Measurements from ENCODE around the gene DLX1.
"Not testable (repeated sequence)": the region's sequence is repeated elsewhere in the genome, so short reads cannot be mapped to it uniquely, and the experiment has no call there.

The DLX1 gene

DNA sequence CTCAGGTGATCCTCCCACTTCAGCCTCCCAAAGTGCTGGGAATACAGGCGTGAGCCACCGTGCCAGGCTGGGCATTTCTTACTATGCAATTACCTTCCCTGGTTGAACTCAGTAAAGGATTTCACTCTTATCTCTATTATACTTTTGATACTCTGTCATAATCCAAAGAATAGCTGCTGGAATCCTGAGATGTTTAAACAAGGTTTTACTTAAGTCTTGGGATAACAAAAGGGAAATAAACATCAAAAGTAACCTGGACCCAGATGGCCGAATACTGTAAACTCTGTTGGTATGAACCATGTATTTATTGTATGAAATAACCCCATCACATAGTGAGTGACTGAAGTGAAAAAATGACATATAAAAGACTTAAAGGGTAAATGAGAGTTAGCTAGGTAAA, 29.3 kb downstream of the DLX1 start:
- no peak for DNase-seq (ENCODE audit: low read depth)

DNA sequence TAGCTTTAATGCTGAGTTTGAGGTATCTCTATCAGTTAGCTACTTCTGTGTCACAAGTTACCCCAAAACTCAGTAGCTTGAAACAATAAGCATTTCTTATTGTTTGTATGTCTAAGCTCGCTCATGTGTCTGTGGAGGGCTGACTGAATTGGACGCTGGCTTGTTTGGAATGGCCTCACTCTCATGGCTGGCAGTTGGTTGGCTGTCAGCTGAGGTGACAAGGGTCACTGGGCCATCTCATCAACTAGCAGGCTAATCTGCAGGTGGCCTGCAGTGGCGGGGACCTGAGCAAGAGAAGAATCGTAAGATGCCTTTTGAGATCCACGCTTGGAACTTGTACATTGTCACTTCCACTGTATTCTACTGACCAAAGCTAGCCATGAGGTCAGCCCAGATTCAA, 30.8 kb downstream of the DLX1 start:
- no peak for DNase-seq (ENCODE audit: low read depth)

DNA sequence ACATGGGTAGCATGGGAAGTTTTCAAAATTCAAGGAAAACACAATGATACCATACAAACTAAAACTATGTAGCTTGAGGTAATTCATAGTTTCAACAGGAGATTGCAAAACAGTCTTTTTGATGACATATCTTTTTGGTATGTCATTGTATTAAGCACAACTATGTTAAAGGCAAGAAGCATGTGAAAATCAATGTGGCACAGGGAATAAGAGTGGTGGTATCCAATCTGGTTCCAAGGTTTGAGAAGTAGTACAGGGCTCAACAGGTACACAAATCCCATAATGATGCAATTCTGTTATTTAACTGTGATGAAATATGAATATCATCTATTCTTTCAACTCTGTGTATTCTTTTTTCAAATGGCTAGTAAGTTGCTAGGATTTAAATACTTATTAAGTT, 33.8 kb downstream of the DLX1 start:
- DNase-seq (ENCODE audit: low read depth), result no peak

DNA sequence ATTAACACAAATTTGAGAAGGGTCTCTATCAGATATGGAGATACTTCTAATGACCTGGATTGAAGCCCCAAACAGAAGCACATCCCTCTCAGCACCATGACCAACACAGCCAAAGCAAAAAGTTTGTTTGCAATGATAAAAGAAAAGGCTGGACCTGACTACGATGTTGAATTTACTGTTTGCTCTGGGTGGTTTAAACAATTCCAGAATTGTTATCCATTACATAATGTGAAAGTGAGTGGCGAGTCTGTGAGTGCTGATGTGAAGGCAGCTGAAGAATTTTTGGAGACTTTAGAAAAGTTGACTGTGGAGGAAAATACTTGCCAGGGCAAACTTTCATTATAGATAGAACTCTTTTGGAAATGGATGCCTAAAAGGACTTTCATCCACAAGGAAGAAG, 34.8 kb downstream of the DLX1 start:
- DNase-seq (ENCODE audit: low read depth), result no peak

DNA sequence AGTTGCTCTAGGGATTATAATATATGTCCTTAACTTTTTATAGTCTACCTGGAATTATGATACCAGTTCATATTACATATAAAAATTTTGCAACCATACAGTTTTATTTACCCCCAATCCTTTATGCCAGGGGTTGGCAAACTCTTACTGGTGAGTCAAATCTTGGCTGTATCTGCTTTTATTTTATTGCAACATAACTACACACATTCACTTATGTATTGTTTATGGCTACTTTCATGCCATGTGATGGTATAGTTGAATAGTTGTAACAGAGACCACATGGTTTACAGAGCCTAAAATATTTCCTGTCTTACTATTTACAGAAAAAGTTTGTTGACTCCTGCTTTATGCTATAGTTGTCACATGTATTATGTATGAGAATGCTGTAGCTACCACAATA, 43.2 kb downstream of the DLX1 start:
- no peak for DNase-seq (ENCODE audit: low read depth)

DNA sequence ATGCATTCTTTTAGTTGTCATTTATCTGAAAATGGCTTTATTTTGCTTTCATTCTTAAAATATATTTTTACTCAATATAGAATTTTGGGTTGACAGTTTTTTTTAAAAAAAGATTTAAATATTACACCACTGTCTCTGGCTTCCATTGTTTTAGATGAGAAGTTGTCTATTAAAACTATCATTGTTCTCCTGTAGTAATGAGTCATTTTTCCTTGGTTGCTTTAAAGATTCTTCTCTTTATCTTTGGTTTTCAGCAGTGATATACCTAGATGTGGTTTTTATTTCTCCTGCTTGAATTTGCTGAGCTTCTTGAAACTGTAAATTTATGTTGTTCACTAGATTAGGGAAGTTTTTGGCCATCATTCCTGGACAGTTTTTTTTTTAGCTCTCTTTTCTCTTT, 44.1 kb downstream of the DLX1 start:
- no peak for DNase-seq (ENCODE audit: low read depth)

DNA sequence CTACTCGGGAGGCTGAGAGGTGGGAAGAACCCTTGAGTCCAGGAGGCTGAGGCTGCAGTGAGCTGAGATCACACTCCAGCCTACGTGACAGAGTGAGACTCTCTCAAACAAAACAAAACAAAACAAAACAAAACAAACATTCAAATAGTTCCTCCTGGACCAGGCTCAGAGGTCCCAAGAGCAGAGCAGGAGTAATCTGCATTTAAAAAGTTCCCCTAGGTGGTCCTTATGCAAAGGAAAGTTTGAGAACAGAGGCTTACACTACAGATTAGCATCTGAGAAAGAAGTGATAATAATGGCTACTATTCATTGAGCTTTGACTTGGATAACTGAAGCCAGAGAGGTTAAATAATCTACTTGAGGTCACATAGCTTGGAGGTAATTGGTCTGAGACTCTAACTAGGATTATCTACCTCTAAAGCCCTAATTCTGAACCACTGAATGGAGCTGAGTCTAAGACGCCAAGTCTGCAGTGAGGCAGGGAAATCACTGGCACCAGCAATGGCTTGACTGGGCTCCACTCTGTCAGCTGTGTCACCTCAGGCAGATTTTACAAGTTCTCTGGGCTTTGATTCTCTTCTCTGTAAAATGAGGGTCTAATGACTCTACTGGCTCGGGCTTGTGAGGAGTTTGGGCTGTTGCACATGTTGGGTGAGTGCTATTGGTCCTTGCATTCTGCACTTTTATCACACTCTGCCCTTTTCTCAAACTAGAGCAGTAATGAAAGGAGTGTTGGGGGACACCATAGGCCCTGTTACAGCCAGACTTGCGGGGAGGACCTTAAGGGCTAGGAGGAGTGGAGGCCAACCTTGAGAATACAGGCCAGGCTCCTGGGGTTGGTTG, 46.6 kb downstream of the DLX1 start:
- DNase-seq (ENCODE audit: low read depth), result no peak

DNA sequence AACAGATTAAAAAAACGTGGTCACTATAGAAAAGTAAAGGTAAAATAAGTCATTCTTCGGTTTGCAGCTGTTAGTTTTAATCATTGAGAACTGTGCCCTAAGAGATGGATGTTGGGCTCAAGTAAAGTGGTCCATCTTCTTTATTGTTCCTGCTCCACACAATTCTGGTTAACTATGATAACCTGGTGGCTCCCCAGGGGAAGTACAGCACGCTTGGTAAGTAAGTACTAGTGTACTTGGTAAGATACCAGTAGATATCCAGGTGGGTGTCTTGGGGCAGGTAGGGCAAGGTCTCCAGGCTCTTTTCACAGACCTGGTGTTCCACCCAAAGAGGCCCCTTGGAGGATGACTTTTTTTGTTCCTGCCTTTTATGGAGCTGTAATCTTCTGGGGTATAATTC, 49.0 kb downstream of the DLX1 start:
- DNase-seq (ENCODE audit: low read depth), result no peak

DNA sequence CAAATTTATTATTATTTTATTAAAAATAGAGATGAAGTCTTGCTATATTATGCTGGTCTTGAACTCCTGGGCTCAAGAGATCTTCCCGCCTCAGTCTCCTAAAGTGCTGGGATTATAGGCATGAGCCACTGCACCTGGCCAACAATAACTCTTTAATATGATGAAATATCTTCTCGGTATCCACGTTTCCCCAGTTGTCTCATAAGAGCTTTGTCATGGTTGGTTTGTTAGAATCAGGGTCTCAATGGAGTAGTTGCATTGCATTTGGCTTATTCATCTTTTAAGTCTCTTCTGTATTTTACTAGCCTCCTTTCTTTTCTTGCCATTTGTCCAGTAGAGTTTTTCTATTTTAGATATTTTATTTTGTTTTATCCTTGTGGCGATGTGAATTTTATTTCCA, 50.1 kb downstream of the DLX1 start:
- no peak for DNase-seq (ENCODE audit: low read depth)

DNA sequence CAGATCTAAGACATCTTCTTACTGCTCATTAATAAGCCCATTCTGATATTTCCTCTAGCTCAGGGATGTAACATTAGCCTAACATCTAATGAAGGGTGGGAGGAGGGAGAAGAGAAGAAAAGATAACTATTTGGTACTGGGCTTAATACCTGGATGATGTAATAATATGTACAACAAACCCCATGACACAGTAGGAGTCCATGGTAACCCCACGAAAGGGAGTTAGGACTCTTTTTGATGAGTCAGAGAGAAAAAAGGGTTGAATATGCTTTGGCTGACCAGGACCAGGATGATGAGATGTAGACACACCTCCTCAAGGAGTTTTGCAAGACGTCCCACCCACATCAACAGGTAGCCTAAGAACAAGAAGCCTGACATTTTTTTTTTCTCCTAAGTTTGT, 51.8 kb downstream of the DLX1 start:
- DNase-seq (ENCODE audit: low read depth), result no peak

DNA sequence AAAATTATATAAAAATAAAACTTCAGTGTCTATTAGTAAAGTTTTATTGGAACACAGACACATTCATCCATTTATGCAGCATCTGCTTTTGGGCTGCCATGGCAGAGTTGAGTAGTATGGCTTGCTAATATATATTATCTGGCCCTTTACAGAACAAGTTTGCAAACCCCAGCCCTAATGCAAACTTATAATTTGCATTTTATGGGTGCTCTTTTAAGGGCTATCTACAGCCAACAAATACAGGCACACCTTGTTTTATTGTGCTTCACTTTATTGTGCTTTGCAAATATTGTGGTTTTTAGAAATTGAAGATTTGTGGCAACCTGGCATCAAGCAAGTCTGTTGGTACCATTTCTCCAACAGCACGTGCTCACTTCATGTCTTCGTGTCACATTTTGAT, 52.6 kb downstream of the DLX1 start:
- DNase-seq (ENCODE audit: low read depth), result no peak

DNA sequence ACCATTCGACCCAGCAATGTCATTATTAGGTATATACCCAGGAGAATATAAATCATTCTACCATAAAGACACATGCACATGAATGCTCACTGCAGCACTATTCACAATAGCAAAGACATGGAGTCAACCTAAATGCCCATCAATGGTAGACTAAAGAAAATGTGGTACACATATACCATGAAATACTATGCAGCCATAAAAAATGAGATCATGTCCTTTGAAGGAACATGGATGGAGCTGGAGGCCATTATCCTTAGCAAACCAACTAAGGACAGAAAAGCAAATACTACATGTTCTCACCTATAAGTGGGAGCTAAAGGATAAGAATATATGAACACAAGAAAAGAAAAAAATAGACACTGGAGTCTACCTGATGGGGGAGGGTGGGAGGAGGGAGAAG, 53.4 kb downstream of the DLX1 start:
- DNase-seq (ENCODE audit: low read depth), result not testable (repeated sequence)
